Smooth muscle cell of the brain vasculature (primary cell): ENCODE data around the gene PLA2G3.
A peak's percentile ranks its signal among the peaks of the same experiment; 100 is the strongest.
"Not testable (repeated sequence)": the region's sequence is repeated elsewhere in the genome, so short reads cannot be mapped to it uniquely, and the experiment has no call there.

Experiments
- DNase-seq: peaks from one replicate; pipeline ENCODE4 v3.0.0-alpha.2; 2012; ENCODE audit warnings: low read depth, low spot score

The PLA2G3 gene

DNA sequence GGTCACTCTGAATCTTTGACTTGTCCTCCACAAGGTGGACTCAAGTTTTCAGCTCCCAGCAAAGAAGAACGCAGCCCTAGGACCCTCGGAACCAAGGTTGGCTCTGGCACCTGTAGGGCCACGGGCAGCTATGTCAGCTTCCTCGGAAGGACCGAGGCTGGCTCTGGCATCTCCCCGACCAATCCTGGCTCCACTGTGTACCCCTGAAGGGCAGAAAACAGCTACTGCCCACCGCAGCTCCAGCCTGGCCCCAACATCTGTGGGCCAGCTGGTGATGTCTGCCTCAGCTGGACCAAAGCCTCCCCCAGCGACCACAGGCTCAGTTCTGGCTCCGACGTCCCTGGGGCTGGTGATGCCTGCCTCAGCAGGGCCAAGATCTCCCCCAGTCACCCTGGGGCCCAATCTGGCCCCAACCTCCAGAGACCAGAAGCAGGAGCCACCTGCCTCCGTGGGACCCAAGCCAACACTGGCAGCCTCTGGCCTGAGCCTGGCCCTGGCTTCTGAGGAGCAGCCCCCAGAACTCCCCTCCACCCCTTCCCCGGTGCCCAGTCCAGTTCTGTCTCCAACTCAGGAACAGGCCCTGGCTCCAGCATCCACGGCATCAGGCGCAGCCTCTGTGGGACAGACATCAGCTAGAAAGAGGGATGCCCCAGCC lies 15.4 kb downstream of the PLA2G3 start:
- no peak for DNase-seq

DNA sequence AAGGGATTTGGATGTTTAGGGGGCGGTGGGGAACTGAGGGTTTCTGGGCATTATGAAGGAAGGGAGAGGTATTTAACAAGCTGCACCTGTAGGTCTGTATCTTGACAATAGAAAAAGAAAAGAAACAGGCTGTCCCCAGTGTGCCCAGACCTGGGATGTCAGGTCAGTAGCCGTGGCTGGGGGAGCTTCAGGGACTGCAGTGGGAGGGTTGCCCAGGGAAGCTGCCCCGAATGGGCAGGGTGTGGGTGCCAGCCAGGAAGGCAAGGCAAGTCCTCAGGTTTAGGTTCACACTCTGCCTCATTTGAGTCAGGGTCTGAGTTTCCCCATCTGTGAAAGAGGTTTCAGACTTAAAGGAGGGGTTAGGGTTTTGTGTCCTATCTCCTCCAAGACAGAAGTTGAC lies 16.0 kb downstream of the PLA2G3 start:
- DNase-seq: no peak

DNA sequence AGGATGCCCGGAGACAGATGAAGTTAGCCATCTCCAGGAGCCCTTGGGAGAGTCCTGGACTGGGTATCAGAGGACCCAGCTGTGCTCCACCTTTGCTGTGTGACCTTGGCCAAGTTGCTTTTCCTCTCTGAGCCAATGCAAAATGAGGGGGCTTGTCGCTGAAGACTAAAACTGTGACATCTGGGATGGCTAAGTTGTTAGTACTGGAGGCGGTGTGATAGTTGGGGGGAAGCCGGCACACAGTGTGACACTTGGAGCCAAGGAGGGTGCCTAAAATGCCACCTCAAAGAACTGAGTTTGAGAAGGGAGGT lies 17.1 kb downstream of the PLA2G3 start:
- no peak for DNase-seq

DNA sequence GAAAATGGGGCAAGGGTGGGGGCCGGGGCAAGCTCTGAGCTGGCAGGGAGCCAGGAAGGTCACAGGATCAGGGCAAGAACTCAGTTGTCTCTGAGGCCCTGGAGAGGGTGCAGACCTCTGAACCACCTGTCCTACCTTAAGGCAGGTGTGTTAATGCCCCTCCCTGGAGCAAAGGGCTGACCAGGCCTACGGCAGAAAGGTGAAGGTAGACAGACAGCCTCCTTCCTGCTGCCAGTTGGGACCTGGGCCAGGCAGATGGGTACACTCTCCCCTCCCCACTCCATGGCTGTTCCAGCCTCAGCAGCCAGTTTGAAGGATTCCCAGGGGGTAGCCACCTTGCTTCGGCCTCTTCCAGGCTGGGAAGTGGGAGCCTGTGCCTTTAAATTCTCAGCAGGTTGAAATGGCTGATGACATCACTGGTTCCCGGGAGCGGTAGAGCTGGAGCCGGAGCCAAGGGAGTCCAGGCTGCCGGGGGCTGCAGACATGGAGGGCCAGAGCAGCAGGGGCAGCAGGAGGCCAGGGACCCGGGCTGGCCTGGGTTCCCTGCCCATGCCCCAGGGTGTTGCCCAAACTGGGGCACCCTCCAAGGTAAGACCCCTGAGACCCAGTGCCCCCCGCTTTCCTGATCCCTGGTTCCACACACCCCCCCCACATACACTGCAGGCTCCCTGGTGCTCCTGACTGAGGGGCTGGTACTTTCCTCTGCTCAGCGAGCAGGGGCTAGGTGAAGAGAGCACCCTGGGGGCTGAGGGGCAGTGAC lies 17.6 kb downstream of the PLA2G3 start, which contains the start of gene INPP5J:
TSS of gene INPP5J (plus strand) at position 435 of the 760 bp plus-strand sequence. CDS start at position 484, 49 bp downstream.
- no peak for DNase-seq

DNA sequence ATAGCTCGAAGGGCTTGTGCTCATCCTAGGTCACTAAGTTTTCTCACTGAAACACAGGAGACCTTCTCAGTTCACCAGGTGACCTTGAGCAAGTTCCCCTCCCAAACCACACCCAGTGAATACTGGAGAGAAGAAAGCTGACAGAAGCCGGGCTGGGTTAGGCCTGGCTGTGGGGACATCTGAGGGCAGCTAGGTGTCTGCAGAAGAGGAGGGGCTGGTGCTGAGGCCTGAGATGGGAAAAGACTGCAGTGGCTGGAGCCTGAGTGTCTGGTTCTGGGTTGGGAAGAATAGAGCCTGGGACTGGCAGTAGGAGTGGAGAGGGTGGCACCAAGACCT lies 18.1 kb downstream of the PLA2G3 start:
- DNase-seq: no peak

DNA sequence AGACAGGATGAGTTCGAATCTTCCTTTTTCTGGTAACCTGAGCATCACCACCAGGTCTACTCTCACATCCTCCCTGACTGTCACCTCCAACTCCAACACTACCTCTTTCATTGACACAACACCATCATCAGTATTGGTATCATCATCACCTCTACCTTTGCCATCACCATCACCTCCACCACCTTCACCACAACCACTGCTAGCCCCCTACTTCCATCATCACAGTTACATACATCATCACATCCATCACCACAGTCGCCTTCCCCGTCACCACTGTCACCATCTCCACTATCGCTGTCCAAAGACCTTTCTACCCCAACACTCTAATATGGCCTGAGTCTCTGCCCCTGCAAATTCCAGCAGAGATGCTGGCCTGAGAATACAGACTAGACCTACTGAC lies 18.9 kb downstream of the PLA2G3 start:
- no peak for DNase-seq

DNA sequence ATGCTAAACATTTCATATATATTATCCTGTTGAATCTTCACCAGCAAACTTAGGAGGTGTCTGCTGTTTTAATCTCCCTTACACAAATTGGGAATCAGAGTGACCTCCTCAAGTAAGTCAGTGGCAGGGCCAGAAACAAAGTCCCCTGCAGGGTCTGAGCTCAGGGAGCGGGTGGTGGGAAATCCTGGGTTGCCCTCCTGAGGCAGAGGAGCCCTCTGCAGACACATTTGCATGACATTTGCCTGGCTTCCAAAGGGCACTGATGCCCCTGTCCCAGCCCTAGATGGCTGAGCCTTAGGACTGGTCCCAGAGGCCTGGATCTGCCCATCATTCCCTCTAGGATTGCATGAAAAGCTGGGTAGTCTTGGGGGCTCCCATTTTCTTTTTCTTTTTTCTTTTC lies 19.7 kb downstream of the PLA2G3 start:
- no peak for DNase-seq

DNA sequence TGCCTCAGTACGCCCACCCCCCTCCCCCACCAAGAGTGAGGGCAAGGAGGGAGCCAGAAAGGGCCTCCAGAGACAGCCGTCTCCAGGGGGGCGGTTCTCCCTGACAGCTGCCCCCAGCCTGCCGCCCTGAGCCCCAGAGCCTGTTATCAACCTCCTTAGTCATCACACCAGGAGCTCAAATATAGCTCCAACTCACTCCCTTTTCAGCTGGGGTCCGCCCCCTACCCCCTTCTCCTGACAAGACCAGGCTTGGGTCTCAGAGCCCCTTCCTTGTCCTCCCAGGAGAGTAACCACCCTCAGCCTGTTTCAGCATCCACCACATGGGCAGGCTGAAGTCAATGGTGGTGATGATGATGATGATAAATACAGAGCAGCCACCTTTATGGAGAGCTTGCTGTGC lies 20.1 kb downstream of the PLA2G3 start:
- DNase-seq: no peak

DNA sequence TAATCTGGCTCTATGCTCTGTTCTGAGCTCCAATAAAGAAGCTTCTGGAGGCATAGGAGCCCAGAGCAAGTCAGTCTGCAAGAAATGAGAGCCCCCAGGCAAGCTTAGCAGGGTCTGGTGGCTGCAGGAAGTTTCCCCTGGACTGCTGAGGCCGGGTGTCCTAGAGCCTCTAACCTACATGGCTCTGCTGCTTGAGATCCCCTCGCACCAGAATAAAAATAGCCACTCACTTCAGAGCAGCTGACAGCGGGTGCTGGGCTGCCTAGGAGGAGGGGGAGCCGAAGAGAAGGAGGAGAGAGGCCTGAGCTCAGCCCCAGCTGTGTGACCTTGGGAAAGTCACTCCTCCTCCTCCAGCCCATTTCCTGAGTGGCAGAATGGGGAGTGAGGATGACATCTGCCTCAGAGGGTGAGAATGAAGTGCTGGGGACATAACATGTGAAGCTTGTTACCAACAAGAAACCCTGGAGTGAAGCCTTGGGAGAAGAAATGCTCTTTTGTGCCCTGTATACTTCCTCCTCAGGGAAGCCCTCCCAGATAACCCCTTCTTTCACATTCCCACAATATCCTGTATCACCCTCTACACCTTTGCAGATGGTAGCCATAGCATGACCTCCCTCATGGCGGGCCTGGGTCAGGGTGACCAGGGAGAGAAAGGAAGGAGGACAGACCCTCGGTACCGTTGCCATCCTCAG lies 21.1 kb downstream of the PLA2G3 start:
- DNase-seq: no peak

DNA sequence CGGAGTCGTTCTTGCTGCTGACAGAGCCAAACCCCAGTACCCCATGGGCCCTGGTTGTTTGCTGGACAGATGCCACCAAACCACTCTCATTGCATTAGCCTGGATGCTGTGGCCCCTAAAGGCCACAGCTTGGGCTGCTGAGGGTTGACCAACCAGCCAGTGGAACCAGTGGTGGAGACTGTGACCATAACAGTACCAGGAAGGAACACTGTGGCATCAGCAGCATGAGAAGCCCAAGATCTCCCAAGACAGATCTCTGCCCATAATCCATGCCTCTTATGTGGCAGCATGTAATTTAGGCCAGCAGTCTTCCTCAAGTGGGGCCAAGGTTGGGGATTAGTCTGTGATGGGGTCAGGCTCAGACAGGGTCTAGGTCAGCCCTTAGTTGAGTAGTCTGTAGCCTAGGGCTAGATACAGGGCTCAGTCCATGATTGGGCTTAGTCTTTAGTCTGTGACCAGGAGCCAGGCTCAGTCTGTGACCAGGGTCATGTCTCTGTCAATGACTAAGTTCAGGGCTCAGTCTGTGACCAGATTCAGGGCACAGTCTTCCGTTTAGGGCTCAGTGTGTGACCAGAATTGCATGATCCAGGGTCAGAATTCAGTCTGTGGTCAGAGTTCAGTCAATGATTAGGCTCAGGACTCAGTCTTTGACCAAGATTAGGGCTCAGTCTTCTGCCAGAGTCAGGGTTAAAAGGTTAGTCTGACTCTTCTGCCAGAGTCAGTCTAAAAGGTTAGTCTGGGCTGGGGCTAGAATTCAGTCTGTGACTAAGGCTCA lies 22.1 kb downstream of the PLA2G3 start:
- DNase-seq: no peak

DNA sequence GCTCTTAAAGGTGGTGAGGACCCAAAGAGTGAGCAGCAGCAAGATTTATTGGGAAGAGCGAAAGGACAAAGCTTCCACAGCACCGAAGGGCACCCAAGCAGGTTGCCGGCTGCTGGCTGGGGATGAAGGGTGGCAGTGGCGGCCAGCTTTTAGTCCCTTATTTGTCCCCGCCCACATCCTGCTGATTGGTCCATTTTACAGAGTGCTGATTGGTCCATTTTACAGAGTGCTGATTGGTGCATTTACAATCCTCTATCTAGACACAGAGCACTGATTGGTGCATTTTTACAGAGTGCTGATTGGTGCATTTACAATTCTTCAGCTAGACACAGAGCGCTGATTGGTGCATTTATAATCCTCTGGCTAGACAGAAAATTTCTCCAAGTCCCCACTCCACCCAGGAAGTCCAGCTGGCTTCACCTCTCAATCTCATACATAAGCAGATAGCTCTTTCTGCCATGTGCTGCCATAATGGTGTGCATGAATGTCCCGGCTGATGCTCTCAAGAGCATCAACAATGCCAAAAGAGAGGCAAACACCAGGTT lies 27.7 kb downstream of the PLA2G3 start:
- DNase-seq: not testable (repeated sequence)

DNA sequence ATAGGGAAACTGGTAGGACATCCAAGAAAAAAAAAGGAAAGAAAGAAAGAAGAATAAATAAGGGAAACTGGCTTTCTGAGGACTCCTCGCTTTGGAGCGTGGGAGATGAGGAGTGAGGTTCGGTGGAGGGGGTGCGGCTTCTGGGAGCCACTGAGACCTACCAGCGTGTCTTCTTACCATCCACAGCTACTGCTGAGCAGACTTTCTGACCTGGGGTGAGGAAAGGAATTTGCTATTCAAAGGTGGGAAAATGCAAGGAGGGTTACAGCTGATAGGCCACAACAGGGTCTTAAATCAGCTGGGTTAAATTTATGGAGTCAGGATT lies 32.5 kb downstream of the PLA2G3 start:
- no peak for DNase-seq

DNA sequence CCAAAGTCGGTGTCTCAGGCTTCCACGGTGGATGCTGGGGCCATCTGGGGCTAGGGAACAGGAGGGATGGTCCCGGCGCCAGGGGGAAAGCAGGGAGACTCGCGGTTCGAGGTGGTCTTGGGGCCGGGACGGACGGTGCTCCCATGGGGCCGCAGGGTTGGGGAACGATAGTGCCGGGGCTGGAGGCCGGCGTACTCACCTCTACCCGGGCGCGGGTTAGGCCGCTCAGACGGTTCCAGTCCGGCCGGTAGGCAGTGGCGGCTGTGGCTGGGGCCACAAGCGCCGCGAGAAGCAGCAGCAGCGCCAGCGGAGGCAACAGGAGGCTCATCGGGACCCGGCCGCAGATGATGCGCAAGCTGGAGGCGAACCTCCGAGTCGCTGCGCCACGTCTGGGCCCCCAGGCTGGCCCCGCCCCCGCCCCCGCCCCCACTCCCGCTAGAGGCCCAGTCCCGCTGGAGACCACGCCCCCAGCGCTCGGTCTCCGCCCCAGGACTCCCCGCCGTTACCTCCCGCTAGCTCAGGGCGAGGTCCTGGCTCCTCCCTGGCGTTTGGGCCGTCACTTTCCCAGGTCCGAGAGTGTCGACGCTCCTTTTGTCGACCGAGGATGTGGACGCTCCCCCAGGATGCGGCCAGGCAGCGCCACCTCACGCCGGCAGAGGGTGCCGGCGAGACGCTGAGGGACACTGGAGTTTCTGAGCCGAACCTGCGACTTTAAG lies 33.0 kb downstream of the PLA2G3 start, which contains the start of gene SELENOM:
TSS of gene SELENOM (minus strand) at position 391 of the 716 bp plus-strand sequence. CDS start at position 328, 63 bp downstream.
- DNase-seq: peak; percentile 97

DNA sequence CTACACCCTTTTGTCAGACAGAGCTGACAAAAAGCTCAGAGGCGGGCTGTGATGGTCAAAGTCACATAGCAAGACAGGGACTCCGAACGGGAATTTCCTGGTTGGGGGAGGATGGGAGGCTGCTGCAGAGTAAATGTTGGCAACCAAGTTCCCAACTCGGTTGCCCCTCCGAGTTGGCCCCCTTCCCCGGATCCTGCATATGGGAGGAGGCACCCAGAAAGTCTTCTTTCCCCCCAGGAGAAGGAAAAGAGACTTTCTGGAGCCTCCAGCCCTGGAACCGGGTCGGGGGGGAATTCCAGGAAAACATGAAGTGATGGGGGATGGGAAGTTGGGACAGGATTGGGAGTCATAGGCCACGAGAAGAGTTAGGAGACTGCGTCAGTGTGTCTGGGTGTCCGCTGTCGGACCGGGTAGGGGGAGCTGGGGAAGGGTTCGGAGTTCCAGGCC lies 33.6 kb downstream of the PLA2G3 start:
- no peak for DNase-seq

DNA sequence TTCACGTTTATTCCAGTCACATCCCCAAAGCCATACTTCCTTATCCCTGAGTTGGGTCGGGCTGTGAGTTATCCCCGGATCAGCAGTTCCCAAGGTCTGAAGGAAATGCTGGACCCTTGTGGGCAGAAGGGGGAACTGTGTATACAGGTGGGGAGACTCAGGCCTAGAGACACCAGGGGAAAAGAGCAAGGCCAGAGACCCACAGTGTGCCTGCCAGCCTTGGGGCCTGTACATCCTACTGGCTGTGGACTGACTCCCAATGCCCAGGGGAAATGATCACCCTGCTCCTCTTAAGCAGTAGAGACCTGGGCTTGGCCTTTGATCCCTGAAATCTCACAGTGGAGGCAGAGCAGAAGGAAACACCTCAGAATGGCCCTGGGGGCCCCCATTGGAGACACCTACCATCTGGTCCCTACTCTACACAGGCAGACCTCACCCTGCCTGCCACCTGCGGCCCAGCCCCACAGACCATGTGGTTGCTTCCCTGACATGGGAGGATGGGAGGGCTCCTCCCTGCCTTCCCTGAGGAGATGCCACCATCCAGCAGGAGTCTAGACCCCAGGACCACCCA lies 34.2 kb downstream of the PLA2G3 start:
- DNase-seq: no peak

DNA sequence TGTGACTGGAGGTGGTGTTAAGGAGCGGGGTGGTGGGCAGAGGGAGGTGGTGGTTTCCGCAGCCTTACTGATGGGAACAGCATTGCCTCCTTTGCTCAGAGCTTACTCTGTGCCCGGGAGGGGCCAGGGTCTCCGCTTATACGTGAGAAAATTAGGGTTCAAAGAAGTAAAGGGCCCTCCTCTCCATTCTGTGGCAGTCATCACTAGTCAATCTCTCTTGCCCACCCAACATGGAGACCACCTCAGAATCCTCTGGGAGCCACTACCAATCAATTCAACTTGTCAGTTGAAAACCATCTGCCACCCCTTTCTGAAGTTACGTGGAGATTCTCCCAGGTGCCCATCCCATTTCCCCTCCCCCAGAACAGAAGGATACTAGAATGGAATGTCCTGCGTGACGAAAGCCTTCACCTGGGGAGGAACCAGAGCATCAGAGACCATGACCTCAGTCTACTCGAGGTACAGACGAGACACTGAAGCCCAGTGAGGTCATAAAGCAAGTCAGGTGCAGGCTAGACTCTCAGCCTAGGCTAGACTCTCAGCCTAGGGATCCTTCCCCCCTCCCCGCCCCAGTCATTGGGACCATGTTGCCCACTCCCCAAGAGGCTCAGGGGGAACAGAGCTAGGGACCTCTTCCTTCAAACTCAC lies 34.9 kb downstream of the PLA2G3 start:
- DNase-seq: no peak

DNA sequence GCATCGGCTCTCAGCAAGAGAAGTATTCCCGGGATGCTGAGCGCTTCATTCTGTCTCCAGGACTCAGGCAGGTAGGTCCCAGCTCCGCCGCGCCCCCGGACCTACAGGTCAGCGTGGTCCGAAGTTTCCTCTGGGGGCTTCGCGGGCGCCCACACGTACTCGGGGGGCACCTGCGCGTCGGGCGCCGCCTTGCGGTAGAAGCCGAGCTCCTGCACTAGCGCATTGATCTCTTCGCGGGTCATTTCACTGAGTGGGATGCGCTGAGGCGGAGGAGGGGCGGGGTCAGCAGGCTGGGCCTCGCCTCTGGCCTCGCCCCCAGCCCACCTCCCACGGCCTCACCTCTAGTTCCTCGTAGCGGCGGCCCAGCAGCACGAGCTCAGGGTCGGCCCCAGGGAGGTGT lies 35.4 kb downstream of the PLA2G3 start:
- DNase-seq: no peak

DNA sequence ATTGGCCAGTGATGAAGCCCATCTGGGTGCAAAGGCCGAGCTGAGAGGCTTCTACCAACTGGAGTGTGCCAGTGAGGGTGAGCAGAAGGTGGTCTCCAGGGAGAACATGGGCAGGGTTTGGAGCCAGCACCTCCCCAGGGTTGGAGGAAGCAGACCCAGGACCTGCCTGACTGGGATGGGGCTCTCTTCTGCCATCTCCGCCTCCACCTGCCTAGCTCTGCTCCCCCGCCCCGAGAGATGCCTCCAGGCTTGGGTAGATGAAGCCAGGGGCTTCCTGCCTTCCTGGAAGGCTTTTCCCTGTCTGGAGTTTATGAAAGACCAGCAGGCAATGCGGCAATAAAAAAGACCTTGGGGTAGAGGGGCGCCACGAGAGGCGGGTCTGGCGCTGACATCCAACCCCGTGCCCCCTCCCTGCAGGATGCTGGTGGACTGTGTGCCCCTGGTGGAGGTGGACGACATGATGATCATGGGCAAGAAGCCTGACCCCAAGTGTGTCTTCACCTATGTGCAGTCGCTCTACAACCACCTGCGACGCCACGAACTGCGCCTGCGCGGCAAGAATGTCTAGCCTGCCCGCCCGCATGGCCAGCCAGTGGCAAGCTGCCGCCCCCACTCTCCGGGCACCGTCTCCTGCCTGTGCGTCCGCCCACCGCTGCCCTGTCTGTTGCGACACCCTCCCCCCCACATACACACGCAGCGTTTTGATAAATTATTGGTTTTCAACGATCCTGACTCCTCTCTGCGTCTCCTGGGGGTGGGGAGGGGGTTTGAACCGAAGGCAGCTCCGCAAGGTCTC lies 36.2 kb downstream of the PLA2G3 start:
- no peak for DNase-seq

DNA sequence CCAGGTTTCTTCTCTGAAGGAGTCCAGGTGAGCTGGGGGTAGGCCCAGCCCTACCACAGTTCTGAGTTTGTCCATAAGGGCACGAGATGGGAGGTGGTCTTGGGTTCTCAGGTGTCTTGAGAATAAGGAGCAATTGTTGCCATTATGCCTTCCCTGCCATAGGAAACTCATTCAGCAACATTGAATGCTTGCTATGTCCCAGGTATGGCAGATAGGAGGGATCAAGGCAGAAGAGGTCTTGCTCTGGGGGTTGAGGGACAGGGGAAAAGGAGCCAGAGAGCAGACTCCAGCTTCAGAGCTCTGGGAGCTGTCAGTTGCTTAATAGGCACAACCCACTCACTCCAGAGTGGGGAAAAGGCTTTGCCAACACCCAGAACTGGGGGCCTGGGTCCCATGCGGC lies 37.2 kb downstream of the PLA2G3 start:
- DNase-seq: no peak
